Measurements from ENCODE around the gene CTNND2. TPM values are rescaled to one million over a fixed set of nuclear protein-coding genes. Genes with fewer than 3 reads are reported as not detected.

The CTNND2 gene
- total RNA-seq, 2 experiments from 2014 or later, result not detected

GRCh38 chr5:11227064-11227463 lies 677.2 kb downstream of the CTNND2 start:
- Mint-ChIP-seq H3K27me3 (no peaks in the 10 kb centered on the region), H3K9me3 (ENCODE audit: low read depth) (peaks cover 5% of the 10 kb centered on the region), H3K36me3 (no peaks in the 10 kb centered on the region), H3K4me3 (no peak overlapping the region), H3K27ac (no peak overlapping the region), H3K4me1 (no peaks in the 10 kb centered on the region)
- CTCF ChIA-PET, result no interaction called here
- ATAC-seq (no peak), DNase-seq (no peak)

GRCh38 chr5:11224436-11225187 lies 679.6 kb downstream of the CTNND2 start:
- Mint-ChIP-seq H3K27ac (no peak overlapping the region), H3K4me1 (no peaks in the 10 kb centered on the region), H3K36me3 (no peaks in the 10 kb centered on the region), H3K9me3 (ENCODE audit: low read depth) (no peaks in the 10 kb centered on the region), H3K4me3 (no peak overlapping the region), H3K27me3 (no peaks in the 10 kb centered on the region)
- CTCF ChIA-PET, result no interaction called here
- ATAC-seq (no peak), DNase-seq (no peak)

GRCh38 chr5:11222169-11222568 lies 682.1 kb downstream of the CTNND2 start:
- CTCF ChIA-PET, result no interaction called here
- ATAC-seq (no peak), DNase-seq (no peak)
- no peak overlapping the region for H3K27ac Mint-ChIP-seq
- no peaks in the 10 kb centered on the region for H3K4me1 Mint-ChIP-seq
- H3K27me3 Mint-ChIP-seq, result no peaks in the 10 kb centered on the region
- H3K4me3 Mint-ChIP-seq, result no peak overlapping the region
- no peaks in the 10 kb centered on the region for H3K36me3 Mint-ChIP-seq
- no peaks in the 10 kb centered on the region for H3K9me3 Mint-ChIP-seq (ENCODE audit: low read depth)

- H3K4me1 Mint-ChIP-seq, result no peaks in the 10 kb centered on the region
These were observed 689.2 kb downstream of the CTNND2 start for GRCh38 chr5:11214864-11215644.

GRCh38 chr5:11212706-11213105 lies 691.5 kb downstream of the CTNND2 start:
- Mint-ChIP-seq H3K27me3 (no peaks in the 10 kb centered on the region), H3K4me1 (no peaks in the 10 kb centered on the region), H3K27ac (no peak overlapping the region), H3K36me3 (no peaks in the 10 kb centered on the region), H3K4me3 (no peak overlapping the region), H3K9me3 (ENCODE audit: low read depth) (no peaks in the 10 kb centered on the region)
- no peak for ATAC-seq
- CTCF ChIA-PET, result no interaction called here
- DNase-seq, result no peak

More at GRCh38 chr5:11214864-11215644, 689.2 kb downstream of the CTNND2 start:
- ATAC-seq (no peak), DNase-seq (no peak)
- CTCF ChIA-PET, result no interaction called here
- Mint-ChIP-seq H3K9me3 (ENCODE audit: low read depth) (no peaks in the 10 kb centered on the region), H3K36me3 (no peaks in the 10 kb centered on the region), H3K4me3 (no peak overlapping the region), H3K27ac (no peak overlapping the region), H3K27me3 (no peaks in the 10 kb centered on the region)

GRCh38 chr5:11197726-11198125 lies 706.5 kb downstream of the CTNND2 start:
- CTCF ChIA-PET, result no interaction called here
- no peak for DNase-seq
- Mint-ChIP-seq H3K36me3 (no peaks in the 10 kb centered on the region), H3K27me3 (no peaks in the 10 kb centered on the region), H3K9me3 (ENCODE audit: low read depth) (no peaks in the 10 kb centered on the region), H3K4me1 (no peaks in the 10 kb centered on the region), H3K4me3 (no peak overlapping the region), H3K27ac (no peak overlapping the region)
- ATAC-seq, result no peak

- no peaks in the 10 kb centered on the region for H3K9me3 Mint-ChIP-seq (ENCODE audit: low read depth)
- DNase-seq (no peak), ATAC-seq (no peak)
- H3K36me3 Mint-ChIP-seq, result no peaks in the 10 kb centered on the region
- CTCF ChIA-PET, result no interaction called here
- no peaks in the 10 kb centered on the region for H3K27me3 Mint-ChIP-seq
- H3K4me3 Mint-ChIP-seq, result no peak overlapping the region
- no peak overlapping the region for H3K27ac Mint-ChIP-seq
- no peaks in the 10 kb centered on the region for H3K4me1 Mint-ChIP-seq
These were observed 712.6 kb downstream of the CTNND2 start for GRCh38 chr5:11191673-11192072.

GRCh38 chr5:11182441-11183080 lies 721.7 kb downstream of the CTNND2 start:
- no peaks in the 10 kb centered on the region for H3K4me1 Mint-ChIP-seq
- CTCF ChIA-PET, result no interaction called here

GRCh38 chr5:11181940-11182339 lies 722.3 kb downstream of the CTNND2 start:
- Mint-ChIP-seq H3K36me3 (no peaks in the 10 kb centered on the region), H3K27me3 (no peaks in the 10 kb centered on the region), H3K27ac (no peak overlapping the region), H3K4me1 (no peaks in the 10 kb centered on the region), H3K4me3 (no peak overlapping the region), H3K9me3 (ENCODE audit: low read depth) (no peaks in the 10 kb centered on the region)
- CTCF ChIA-PET, result no interaction called here
- DNase-seq, result no peak
- no peak for ATAC-seq

More at GRCh38 chr5:11182441-11183080, 721.7 kb downstream of the CTNND2 start:
- no peaks in the 10 kb centered on the region for H3K9me3 Mint-ChIP-seq (ENCODE audit: low read depth)
- H3K27me3 Mint-ChIP-seq, result no peaks in the 10 kb centered on the region
- ATAC-seq (no peak), DNase-seq (no peak)
- no peak overlapping the region for H3K4me3 Mint-ChIP-seq
- no peaks in the 10 kb centered on the region for H3K36me3 Mint-ChIP-seq
- H3K27ac Mint-ChIP-seq, result no peak overlapping the region

GRCh38 chr5:11180890-11181289 lies 723.4 kb downstream of the CTNND2 start:
- H3K36me3 Mint-ChIP-seq, result no peaks in the 10 kb centered on the region
- H3K27ac Mint-ChIP-seq, result no peak overlapping the region
- no peaks in the 10 kb centered on the region for H3K4me1 Mint-ChIP-seq
- no peak for ATAC-seq
- H3K9me3 Mint-ChIP-seq (ENCODE audit: low read depth), result no peaks in the 10 kb centered on the region
- DNase-seq, result no peak
- CTCF ChIA-PET, result no interaction called here
- no peak overlapping the region for H3K4me3 Mint-ChIP-seq
- no peaks in the 10 kb centered on the region for H3K27me3 Mint-ChIP-seq

- H3K9me3 Mint-ChIP-seq (ENCODE audit: low read depth), result no peaks in the 10 kb centered on the region
- CTCF ChIA-PET, result no interaction called here
- ATAC-seq, result no peak
- DNase-seq, result no peak
- no peaks in the 10 kb centered on the region for H3K27me3 Mint-ChIP-seq
- H3K4me1 Mint-ChIP-seq, result no peaks in the 10 kb centered on the region
- no peak overlapping the region for H3K4me3 Mint-ChIP-seq
- H3K36me3 Mint-ChIP-seq, result no peaks in the 10 kb centered on the region
- H3K27ac Mint-ChIP-seq, result no peak overlapping the region
These were observed 726.1 kb downstream of the CTNND2 start for GRCh38 chr5:11177999-11178711.

GRCh38 chr5:11174591-11174990 lies 729.7 kb downstream of the CTNND2 start:
- CTCF ChIA-PET, result no interaction called here
- Mint-ChIP-seq H3K27ac (no peak overlapping the region), H3K9me3 (ENCODE audit: low read depth) (no peaks in the 10 kb centered on the region), H3K27me3 (no peaks in the 10 kb centered on the region), H3K4me1 (peaks cover 2% of the 10 kb centered on the region), H3K4me3 (no peak overlapping the region), H3K36me3 (no peaks in the 10 kb centered on the region)
- DNase-seq, result no peak
- no peak for ATAC-seq

- H3K9me3 Mint-ChIP-seq (ENCODE audit: low read depth), result no peaks in the 10 kb centered on the region
- no peak for DNase-seq
- no peaks in the 10 kb centered on the region for H3K27me3 Mint-ChIP-seq
- no peaks in the 10 kb centered on the region for H3K36me3 Mint-ChIP-seq
- CTCF ChIA-PET, result no interaction called here
- H3K27ac Mint-ChIP-seq, result no peak overlapping the region
- no peak for ATAC-seq
- H3K4me1 Mint-ChIP-seq, result peaks cover 2% of the 10 kb centered on the region
- no peak overlapping the region for H3K4me3 Mint-ChIP-seq
These were observed 731.8 kb downstream of the CTNND2 start for GRCh38 chr5:11172484-11172883.

Measured in activated CD8-positive, alpha-beta memory T cell treated with anti-CD3 and anti-CD28 coated beads, Interleukin-2, amount 10 ng/mL, durations not matched to agents 7 days and 5 days (primary cell).